Loucy (cell line): ENCODE data around the gene DDX20.

Source experiments
- H2AFZ ChIP-seq: fragments of 200-600 bp; sonication (generic); 2 replicates; pipeline ENCODE4 v1.6.0; 2016; ENCODE audit warnings: antibody characterized with exemption, mild to moderate bottlenecking, low read length, moderate library complexity
- H3F3A ChIP-seq: fragments of 200-600 bp; 2 replicates; pipeline ENCODE4 v1.6.0; 2016; ENCODE audit warnings: antibody characterized with exemption, low read depth, mild to moderate bottlenecking
- H3K27me3 ChIP-seq: fragments of 200-600 bp; sonication (generic); 2 replicates; pipeline ENCODE4 v1.6.1; 2014; ENCODE audit warnings: low read length, mild to moderate bottlenecking; ENCODE audit not compliant: insufficient read depth, poor library complexity, severe bottlenecking
- H3K36me3 ChIP-seq: fragments of 200-600 bp; sonication (generic); 2 replicates; pipeline ENCODE4 v1.6.1; 2016; ENCODE audit warnings: low read length; ENCODE audit not compliant: insufficient read depth
- H3K4me1 ChIP-seq: fragments of 200-600 bp; sonication (generic); 2 replicates; pipeline ENCODE4 v1.5.1; 2014; ENCODE audit warnings: low read length, mild to moderate bottlenecking; ENCODE audit not compliant: insufficient read depth, poor library complexity, severe bottlenecking
- H3K4me2 ChIP-seq: fragments of 200-600 bp; sonication (generic); 2 replicates; pipeline ENCODE4 v1.6.0; 2014; ENCODE audit warnings: antibody characterized with exemption, low read length, low read depth, mild to moderate bottlenecking; ENCODE audit not compliant: poor library complexity, severe bottlenecking
- H3K4me3 ChIP-seq: fragments of 200-600 bp; sonication (generic); 2 replicates; pipeline ENCODE4 v1.5.1; 2014; ENCODE audit warnings: low read length, mild to moderate bottlenecking, mixed read lengths; ENCODE audit not compliant: poor library complexity, severe bottlenecking
- H3K79me2 ChIP-seq: fragments of 200-600 bp; sonication (generic); 2 replicates; pipeline ENCODE4 v1.6.1; 2014; ENCODE audit warnings: low read length; ENCODE audit not compliant: insufficient read depth
- H3K9ac ChIP-seq: fragments of 200-600 bp; sonication (generic); 2 replicates; pipeline ENCODE4 v1.6.0; 2014; ENCODE audit warnings: mild to moderate bottlenecking, low read depth, low read length, moderate library complexity; ENCODE audit not compliant: poor library complexity, severe bottlenecking
- H3K9me2 ChIP-seq: fragments of 200-600 bp; sonication (generic); replicated peaks from 2 replicates; pipeline ENCODE4 v1.6.1; 2016; ENCODE audit warnings: low read depth, low read length, mixed read lengths
- H3K9me3 ChIP-seq: fragments of 200-600 bp; sonication (generic); 2 replicates; pipeline ENCODE4 v1.6.1; 2014; ENCODE audit warnings: mild to moderate bottlenecking, antibody characterized with exemption, low read length, low read depth; ENCODE audit not compliant: insufficient read depth
- H4K20me1 ChIP-seq: fragments of 200-600 bp; sonication (generic); 2 replicates; pipeline ENCODE4 v1.6.0; 2014; ENCODE audit warnings: antibody characterized with exemption, low read length, mild to moderate bottlenecking; ENCODE audit not compliant: insufficient read depth, poor library complexity, severe bottlenecking
- EZH2phosphoT487 ChIP-seq: fragments of 200-600 bp; IDR thresholded peaks from 2 replicates; pipeline ENCODE4 v1.6.1; 2018; ENCODE audit warnings: antibody characterized with exemption, mild to moderate bottlenecking, moderate library complexity, borderline replicate concordance
- TF ChIP-seq, protein P1 (sequence below): fragments of 200-600 bp; sonication (generic); conservative IDR thresholded peaks from 2 replicates; pipeline ENCODE4 v1.5.1; 2014; ENCODE audit warnings: mild to moderate bottlenecking, antibody characterized with exemption, low read length

Gene DDX20

GRCh38 chr1:111803951-111804350, 48.2 kb downstream of the DDX20 start:
- Histone ChIP-seq H2AFZ (no peak overlapping the region), H3K9me3 (no peaks in the 10 kb centered on the region), H3K4me3 (no peak overlapping the region), H3K4me2 (no peak overlapping the region), H3K79me2 (no peaks in the 10 kb centered on the region), H3K4me1 (no peaks in the 10 kb centered on the region), H3K9me2 (no peaks in the 10 kb centered on the region), H4K20me1 (no peaks in the 10 kb centered on the region), H3F3A (no peaks in the 10 kb centered on the region), H3K9ac (no peak overlapping the region), H3K27me3 (no peaks in the 10 kb centered on the region), H3K36me3 (no peaks in the 10 kb centered on the region)
- no peak for TF ChIP-seq EZH2phosphoT487
- TF ChIP-seq, protein P1, sequence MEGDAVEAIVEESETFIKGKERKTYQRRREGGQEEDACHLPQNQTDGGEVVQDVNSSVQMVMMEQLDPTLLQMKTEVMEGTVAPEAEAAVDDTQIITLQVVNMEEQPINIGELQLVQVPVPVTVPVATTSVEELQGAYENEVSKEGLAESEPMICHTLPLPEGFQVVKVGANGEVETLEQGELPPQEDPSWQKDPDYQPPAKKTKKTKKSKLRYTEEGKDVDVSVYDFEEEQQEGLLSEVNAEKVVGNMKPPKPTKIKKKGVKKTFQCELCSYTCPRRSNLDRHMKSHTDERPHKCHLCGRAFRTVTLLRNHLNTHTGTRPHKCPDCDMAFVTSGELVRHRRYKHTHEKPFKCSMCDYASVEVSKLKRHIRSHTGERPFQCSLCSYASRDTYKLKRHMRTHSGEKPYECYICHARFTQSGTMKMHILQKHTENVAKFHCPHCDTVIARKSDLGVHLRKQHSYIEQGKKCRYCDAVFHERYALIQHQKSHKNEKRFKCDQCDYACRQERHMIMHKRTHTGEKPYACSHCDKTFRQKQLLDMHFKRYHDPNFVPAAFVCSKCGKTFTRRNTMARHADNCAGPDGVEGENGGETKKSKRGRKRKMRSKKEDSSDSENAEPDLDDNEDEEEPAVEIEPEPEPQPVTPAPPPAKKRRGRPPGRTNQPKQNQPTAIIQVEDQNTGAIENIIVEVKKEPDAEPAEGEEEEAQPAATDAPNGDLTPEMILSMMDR: no peak

- Histone ChIP-seq H3K79me2 (no peaks in the 10 kb centered on the region), H3K4me1 (no peaks in the 10 kb centered on the region), H3K4me2 (no peak overlapping the region), H3F3A (no peaks in the 10 kb centered on the region), H3K9me2 (no peaks in the 10 kb centered on the region), H3K9ac (no peak overlapping the region), H2AFZ (no peak overlapping the region), H3K36me3 (no peaks in the 10 kb centered on the region), H3K27me3 (no peaks in the 10 kb centered on the region), H3K4me3 (no peak overlapping the region), H3K9me3 (no peaks in the 10 kb centered on the region), H4K20me1 (no peaks in the 10 kb centered on the region)
- TF ChIP-seq, protein P1: no peak
- no peak for TF ChIP-seq EZH2phosphoT487
These were observed 49.1 kb downstream of the DDX20 start for GRCh38 chr1:111804776-111805175.

DNA sequence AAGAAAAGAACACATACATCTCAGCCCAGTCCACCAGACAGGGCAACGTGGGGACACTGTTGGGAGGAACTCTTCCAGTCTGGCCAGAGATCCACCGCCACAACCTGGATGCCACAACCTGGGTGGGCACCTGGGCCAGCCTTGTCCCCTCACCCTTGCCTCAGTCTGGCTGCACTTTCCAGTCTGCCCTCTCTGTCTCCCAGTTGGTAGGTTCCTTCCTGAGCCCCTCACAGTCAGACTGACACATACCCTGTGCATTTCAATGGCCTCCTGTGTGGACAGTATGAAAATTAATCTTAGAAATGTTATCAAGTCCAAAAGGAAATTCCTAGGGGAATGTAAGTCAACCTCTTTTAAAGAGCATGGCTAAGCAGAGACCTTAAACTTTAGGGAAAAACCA, 49.5 kb downstream of the DDX20 start:
- Histone ChIP-seq H2AFZ (no peak overlapping the region), H3K27me3 (no peaks in the 10 kb centered on the region), H3K9me2 (no peaks in the 10 kb centered on the region), H3K4me2 (no peak overlapping the region), H3K9ac (no peak overlapping the region), H3K4me1 (no peaks in the 10 kb centered on the region), H3K9me3 (no peaks in the 10 kb centered on the region), H3K4me3 (no peak overlapping the region), H3F3A (no peaks in the 10 kb centered on the region), H3K79me2 (no peaks in the 10 kb centered on the region), H4K20me1 (no peaks in the 10 kb centered on the region), H3K36me3 (no peaks in the 10 kb centered on the region)
- TF ChIP-seq, protein P1: no peak
- TF ChIP-seq EZH2phosphoT487: no peak
